ENCODE measurements around the gene SESN2. TPM values are rescaled to one million over a fixed set of nuclear protein-coding genes. Genes with fewer than 3 reads are reported as not detected.

Gene SESN2
- total RNA-seq, 1 experiment from 2014 or later = 12.2 TPM

DNA sequence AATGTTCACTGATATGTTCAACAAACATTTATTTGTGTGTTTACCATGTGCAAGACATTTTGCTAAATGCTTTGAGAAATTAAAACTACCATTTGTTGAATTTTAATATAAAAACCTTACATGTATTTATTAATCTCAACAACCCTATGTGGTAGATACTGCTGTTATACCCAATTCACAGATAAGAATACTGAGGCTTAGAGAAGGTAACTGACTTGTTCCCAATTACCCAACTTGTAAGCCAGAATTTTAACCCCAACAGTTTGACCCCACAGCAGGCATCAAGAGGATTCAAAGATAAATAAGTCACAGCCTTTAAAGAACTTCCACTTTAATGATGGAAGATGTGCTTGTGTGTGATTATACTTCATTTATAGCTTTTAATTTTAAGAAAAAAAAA lies 30.2 kb upstream of the SESN2 start:
- POLR2A ChIA-PET (ENCODE audit: unreplicated experiment) = no interaction called here
- intact Hi-C loops (cut with micrococcal nuclease; ENCODE audit: unreplicated experiment) = no loop called here

DNA sequence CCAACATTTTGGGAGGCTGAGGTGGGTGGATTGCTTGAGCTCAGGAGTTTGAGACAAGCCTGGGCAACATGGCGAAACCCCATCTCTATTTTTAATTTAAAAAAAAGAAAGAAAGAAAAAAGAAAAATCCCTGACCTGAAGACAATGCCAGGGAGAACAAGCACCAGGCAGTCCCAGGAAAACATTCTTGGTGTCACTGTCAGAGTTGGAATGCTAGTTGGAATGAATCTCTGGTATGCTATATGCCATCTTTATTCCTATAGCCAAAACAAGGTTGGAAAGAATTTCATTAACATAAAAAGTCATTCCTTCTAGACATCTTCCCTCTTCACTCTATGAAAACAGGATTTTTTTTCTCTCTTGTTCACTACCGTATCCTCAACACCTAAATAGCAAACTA lies 29.3 kb upstream of the SESN2 start:
- ChIA-PET CTCF (no interaction called here), POLR2A (ENCODE audit: unreplicated experiment) (interaction anchor here (0.6 kb wide), 1 partner anchor 40 kb away, joined by 4 read pairs; no protein-coding TSS in a partner anchor)
- Histone ChIP-seq H3K4me3 (no peak overlapping the region), H3K4me2 (no peak overlapping the region), H3K9me2 (ENCODE audit: insufficient read depth) (no peaks in the 10 kb centered on the region), H3K4me1 (replicated peaks; ENCODE audit: insufficient read depth) (no peaks in the 10 kb centered on the region; the same call in 1 of the 2 replicates), H3K27ac (no peak overlapping the region), H2AFZ (no peak overlapping the region), H3K9me3 (ENCODE audit: insufficient read depth, low read depth) (no peaks in the 10 kb centered on the region), H3K27me3 (ENCODE audit: insufficient read depth, low read depth) (no peaks in the 10 kb centered on the region), H3K36me3 (ENCODE audit: low read depth) (0 out of 2 replicates have a peak, but pooled peaks cover 4% of the 10 kb centered on the region), H3F3A (ENCODE audit: insufficient read depth, low read depth) (no peaks in the 10 kb centered on the region), H3K79me2 (ENCODE audit: low read depth) (peaks cover 30% of the 10 kb centered on the region), H4K20me1 (ENCODE audit: insufficient read depth) (no peaks in the 10 kb centered on the region; the same call in 1 of the 2 replicates)
- no peak for DNase-seq
- BruUV-seq (replicated peaks) = no TSS peak
- intact Hi-C loops (cut with micrococcal nuclease; ENCODE audit: unreplicated experiment) = no loop called here
- TF ChIP-seq, protein P1, sequence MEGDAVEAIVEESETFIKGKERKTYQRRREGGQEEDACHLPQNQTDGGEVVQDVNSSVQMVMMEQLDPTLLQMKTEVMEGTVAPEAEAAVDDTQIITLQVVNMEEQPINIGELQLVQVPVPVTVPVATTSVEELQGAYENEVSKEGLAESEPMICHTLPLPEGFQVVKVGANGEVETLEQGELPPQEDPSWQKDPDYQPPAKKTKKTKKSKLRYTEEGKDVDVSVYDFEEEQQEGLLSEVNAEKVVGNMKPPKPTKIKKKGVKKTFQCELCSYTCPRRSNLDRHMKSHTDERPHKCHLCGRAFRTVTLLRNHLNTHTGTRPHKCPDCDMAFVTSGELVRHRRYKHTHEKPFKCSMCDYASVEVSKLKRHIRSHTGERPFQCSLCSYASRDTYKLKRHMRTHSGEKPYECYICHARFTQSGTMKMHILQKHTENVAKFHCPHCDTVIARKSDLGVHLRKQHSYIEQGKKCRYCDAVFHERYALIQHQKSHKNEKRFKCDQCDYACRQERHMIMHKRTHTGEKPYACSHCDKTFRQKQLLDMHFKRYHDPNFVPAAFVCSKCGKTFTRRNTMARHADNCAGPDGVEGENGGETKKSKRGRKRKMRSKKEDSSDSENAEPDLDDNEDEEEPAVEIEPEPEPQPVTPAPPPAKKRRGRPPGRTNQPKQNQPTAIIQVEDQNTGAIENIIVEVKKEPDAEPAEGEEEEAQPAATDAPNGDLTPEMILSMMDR (conservative IDR thresholded peaks at IDR 0.05) = no peak
- no peak for TF ChIP-seq EZH2 (IDR thresholded peaks at IDR 0.05; ENCODE audit: low read depth)

More for the DNA sequence above, 30.2 kb upstream of the SESN2 start:
- Histone ChIP-seq H4K20me1 (ENCODE audit: insufficient read depth) (no peaks in the 10 kb centered on the region; the same call in 1 of the 2 replicates), H3K9me3 (ENCODE audit: insufficient read depth, low read depth) (no peaks in the 10 kb centered on the region), H3K4me3 (no peak overlapping the region), H3K36me3 (ENCODE audit: low read depth) (0 out of 2 replicates have a peak, but pooled peaks cover 4% of the 10 kb centered on the region), H3K9me2 (ENCODE audit: insufficient read depth) (no peaks in the 10 kb centered on the region), H2AFZ (no peak overlapping the region), H3F3A (ENCODE audit: insufficient read depth, low read depth) (no peaks in the 10 kb centered on the region), H3K79me2 (ENCODE audit: low read depth) (peaks cover 30% of the 10 kb centered on the region), H3K4me2 (no peak overlapping the region), H3K4me1 (replicated peaks; ENCODE audit: insufficient read depth) (no peaks in the 10 kb centered on the region; the same call in 1 of the 2 replicates), H3K27me3 (ENCODE audit: insufficient read depth, low read depth) (no peaks in the 10 kb centered on the region), H3K27ac (no peak overlapping the region)
- CTCF ChIA-PET = no interaction called here
- TF ChIP-seq, protein P1 (conservative IDR thresholded peaks at IDR 0.05) = no peak
- TF ChIP-seq EZH2 (IDR thresholded peaks at IDR 0.05; ENCODE audit: low read depth) = no peak
- BruUV-seq (replicated peaks) = no TSS peak
- no peak for DNase-seq

DNA sequence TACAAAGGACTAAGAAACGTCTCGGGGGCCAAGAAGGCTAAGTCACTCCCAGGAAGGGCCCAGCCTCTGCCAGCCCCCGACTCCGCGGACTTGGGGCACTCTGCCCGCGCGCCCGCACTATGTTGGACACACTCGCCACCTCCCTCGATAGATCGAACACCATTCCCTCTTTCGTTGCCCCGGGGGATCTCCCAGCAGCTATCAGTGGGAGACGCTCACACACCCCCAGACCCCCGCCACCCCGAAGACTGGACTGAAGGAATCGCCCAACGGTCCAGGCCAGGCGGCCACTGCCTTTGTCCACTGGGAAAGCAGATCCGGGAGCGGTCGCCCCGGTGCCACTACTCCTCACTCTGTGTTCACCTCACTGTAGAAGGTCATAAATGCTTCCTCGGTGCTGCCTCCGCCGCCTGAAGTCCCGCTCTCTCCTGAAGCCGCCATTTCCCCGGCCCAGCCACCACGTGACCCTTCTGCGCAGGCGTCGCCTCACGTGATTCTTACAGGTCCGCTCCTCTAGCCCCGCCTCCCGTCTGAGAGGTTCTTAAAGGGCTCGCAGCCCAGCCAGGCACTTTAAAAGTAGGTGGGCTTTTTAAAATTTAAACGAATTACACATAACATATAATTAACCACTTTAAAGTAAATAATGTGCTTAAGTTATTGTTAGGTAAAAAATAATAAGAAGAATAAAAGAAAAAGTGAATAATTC lies 26.6 kb upstream of the SESN2 start, which contains the start of gene DNAJC8:
TSS of gene DNAJC8 (minus strand) at position 472 of the 706 bp plus-strand sequence. CDS start at position 441, 31 bp downstream.
- DNase-seq = peak; percentile 73 to 80
- H3F3A ChIP-seq (ENCODE audit: insufficient read depth, low read depth) = no peaks in the 10 kb centered on the region
- no peaks in the 10 kb centered on the region for H3K27me3 ChIP-seq (ENCODE audit: insufficient read depth, low read depth)
- 0 out of 2 replicates have a peak, but pooled peaks cover 4% of the 10 kb centered on the region for H3K36me3 ChIP-seq (ENCODE audit: low read depth)
- H3K79me2 ChIP-seq (ENCODE audit: low read depth) = peaks cover 47% of the 10 kb centered on the region
- peak within 1 kb of the TSS; percentile 50 for H3K27ac ChIP-seq
- ChIA-PET CTCF (no interaction called here), POLR2A (ENCODE audit: unreplicated experiment) (no interaction called here)
- BruUV-seq (replicated peaks) = TSS peak; percentile 48
- peak within 1 kb of the TSS; percentile 98 for H3K4me3 ChIP-seq
- H3K4me1 ChIP-seq (replicated peaks; ENCODE audit: insufficient read depth) = peaks cover 9% of the 10 kb centered on the region; the same call in 1 of the 2 replicates
- intact Hi-C loops (cut with micrococcal nuclease; ENCODE audit: unreplicated experiment) = no loop called here
- H3K9me3 ChIP-seq (ENCODE audit: insufficient read depth, low read depth) = no peaks in the 10 kb centered on the region
- H3K4me2 ChIP-seq = peak within 1 kb of the TSS; percentile 84
- TF ChIP-seq EZH2 (IDR thresholded peaks at IDR 0.05; ENCODE audit: low read depth) = no peak
- TF ChIP-seq, protein P1 (conservative IDR thresholded peaks at IDR 0.05) = no peak
- H3K9me2 ChIP-seq (ENCODE audit: insufficient read depth) = no peaks in the 10 kb centered on the region
- no peaks in the 10 kb centered on the region; the same call in 1 of the 2 replicates for H4K20me1 ChIP-seq (ENCODE audit: insufficient read depth)
- peak within 1 kb of the TSS; percentile 87 for H2AFZ ChIP-seq
